Measurements from ENCODE around the gene SERPINF2. TPM values are rescaled to one million over a fixed set of nuclear protein-coding genes. Genes with fewer than 3 reads are reported as not detected.

SERPINF2 gene
- total RNA-seq, 1 experiment from 2014 or later: 0.68 TPM

DNA sequence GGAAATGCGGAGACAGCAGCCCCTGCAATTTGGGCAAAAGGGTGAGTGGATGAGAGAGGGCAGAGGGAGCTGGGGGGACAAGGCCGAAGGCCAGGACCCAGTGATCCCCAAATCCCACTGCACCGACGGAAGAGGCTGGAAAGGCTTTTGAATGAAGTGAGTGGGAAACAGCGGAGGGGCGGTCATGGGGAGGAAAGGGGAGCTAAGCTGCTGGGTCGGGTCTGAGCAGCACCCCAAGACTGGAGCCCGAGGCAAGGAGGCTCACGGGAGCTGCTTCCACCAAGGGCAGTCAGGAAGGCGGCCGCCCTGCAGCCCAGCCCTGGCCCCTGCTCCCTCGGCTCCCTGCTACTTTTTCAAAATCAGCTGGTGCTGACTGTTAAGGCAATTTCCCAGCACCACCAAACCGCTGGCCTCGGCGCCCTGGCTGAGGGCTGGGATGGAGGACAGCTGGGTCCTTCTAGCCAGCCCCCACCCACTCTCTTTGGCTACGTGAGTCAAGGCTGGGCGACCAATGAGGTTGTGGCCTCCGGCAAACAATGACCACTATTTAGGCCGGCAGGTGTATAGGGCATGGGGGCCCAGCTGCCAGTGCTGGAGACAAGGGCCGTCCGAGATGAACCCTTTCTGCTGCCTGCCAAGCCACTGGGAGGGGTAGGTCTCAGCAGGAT lies 19.7 kb downstream of the SERPINF2 start:
- H3K14ac ChIP-seq (ENCODE audit: insufficient read depth, low read length): peak overlapping the region; percentile 48
- H3K9me3 ChIP-seq (ENCODE audit: control insufficient read depth, low read depth, low read length): no peaks in the 10 kb centered on the region
- no peak overlapping the region for H4K91ac ChIP-seq (ENCODE audit: insufficient read length, low read depth, low read length)
- no peak overlapping the region for H3K9ac ChIP-seq (ENCODE audit: extremely low read depth, insufficient read length, low read length)
- no peak overlapping the region for H3K27ac ChIP-seq (ENCODE audit: insufficient read length, low read depth, low read length)
- Mint-ChIP-seq H3K9me3 (no peaks in the 10 kb centered on the region), H3K4me1 (peaks cover 28 to 29% of the 10 kb centered on the region in 2 experiments), H3K4me3 (peak overlapping the region; percentile 56 to 75), H3K27me3 (ENCODE audit: low read depth) (no peaks in the 10 kb centered on the region; the same call in 1 of the 2 replicates), H3K36me3 (ENCODE audit: insufficient read depth in 1 of 3, low read depth in 3 of 3) (no peaks in the 10 kb centered on the region; a peak in 2 of 7 replicates), H3K27ac (0 out of 7 replicates have a peak overlapping the region, but pooled peaks of 2 of the 3 experiments have one; percentile 23 to 55)
- TF ChIP-seq, protein P1, sequence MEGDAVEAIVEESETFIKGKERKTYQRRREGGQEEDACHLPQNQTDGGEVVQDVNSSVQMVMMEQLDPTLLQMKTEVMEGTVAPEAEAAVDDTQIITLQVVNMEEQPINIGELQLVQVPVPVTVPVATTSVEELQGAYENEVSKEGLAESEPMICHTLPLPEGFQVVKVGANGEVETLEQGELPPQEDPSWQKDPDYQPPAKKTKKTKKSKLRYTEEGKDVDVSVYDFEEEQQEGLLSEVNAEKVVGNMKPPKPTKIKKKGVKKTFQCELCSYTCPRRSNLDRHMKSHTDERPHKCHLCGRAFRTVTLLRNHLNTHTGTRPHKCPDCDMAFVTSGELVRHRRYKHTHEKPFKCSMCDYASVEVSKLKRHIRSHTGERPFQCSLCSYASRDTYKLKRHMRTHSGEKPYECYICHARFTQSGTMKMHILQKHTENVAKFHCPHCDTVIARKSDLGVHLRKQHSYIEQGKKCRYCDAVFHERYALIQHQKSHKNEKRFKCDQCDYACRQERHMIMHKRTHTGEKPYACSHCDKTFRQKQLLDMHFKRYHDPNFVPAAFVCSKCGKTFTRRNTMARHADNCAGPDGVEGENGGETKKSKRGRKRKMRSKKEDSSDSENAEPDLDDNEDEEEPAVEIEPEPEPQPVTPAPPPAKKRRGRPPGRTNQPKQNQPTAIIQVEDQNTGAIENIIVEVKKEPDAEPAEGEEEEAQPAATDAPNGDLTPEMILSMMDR (conservative IDR thresholded peaks at IDR 0.05): no peak
- no peak overlapping the region for H2BK120ac ChIP-seq (ENCODE audit: low read depth, low read length, poor library complexity, severe bottlenecking)
- H2BK15ac ChIP-seq (ENCODE audit: low read depth, low read length): no peak overlapping the region
- H3K23me2 ChIP-seq (ENCODE audit: insufficient read length, low read depth, low read length, poor library complexity, severe bottlenecking): peaks cover 5% of the 10 kb centered on the region
- H3K23ac ChIP-seq (ENCODE audit: insufficient read length, low read depth, low read length): no peak overlapping the region
- no peak overlapping the region for H2BK20ac ChIP-seq (ENCODE audit: low read depth, low read length, poor library complexity, severe bottlenecking)
- no peak overlapping the region for H3K56ac ChIP-seq (ENCODE audit: insufficient read length, low read depth, low read length)
- no peak overlapping the region for H4K5ac ChIP-seq (ENCODE audit: insufficient read length, low read depth, low read length)
- DNase-seq: no peak
- no peak overlapping the region for H2AK5ac ChIP-seq (ENCODE audit: insufficient read length, low read length)
- H3K4me1 ChIP-seq (ENCODE audit: insufficient read depth, low read length): peaks cover 6% of the 10 kb centered on the region; the same call in 1 of the 2 replicates
- H3T11ph ChIP-seq (ENCODE audit: low read length): no peak overlapping the region
- peak overlapping the region; percentile 30 for H3K18ac ChIP-seq (ENCODE audit: insufficient read length, low read depth, low read length)
- H3K4me2 ChIP-seq (ENCODE audit: insufficient read depth, insufficient read length, low read length): peak overlapping the region; percentile 47
- no peaks in the 10 kb centered on the region for H4K20me1 ChIP-seq (ENCODE audit: control insufficient read depth, insufficient read depth, insufficient read length)
- WGBS (ENCODE audit: extremely low coverage, insufficient read length, low lambda C conversion rate): no CpG with 5 or more reads among the region's 21 CpGs
- no peak overlapping the region for H3K4ac ChIP-seq (ENCODE audit: low read depth, low read length)
- no peaks in the 10 kb centered on the region for H3K79me1 ChIP-seq (ENCODE audit: insufficient read depth, low read depth, low read length, poor library complexity, severe bottlenecking)
- no peak overlapping the region for H2BK5ac ChIP-seq (ENCODE audit: insufficient read length, low read length)
- H2BK12ac ChIP-seq (ENCODE audit: insufficient read length, low read depth, low read length): no peak overlapping the region
- no peaks in the 10 kb centered on the region for H3K27me3 ChIP-seq (ENCODE audit: insufficient read depth, low read length)
- H4K8ac ChIP-seq (replicated peaks; ENCODE audit: insufficient read length, low read depth, low read length): no peak overlapping the region
- H3K79me2 ChIP-seq (ENCODE audit: insufficient read depth, low read length): no peaks in the 10 kb centered on the region
- H2AFZ ChIP-seq (ENCODE audit: low read length): no peak overlapping the region
